Breast epithelium (tissue), 4 donors: Measurements from ENCODE around the gene EFCAB8. TPM values are rescaled to one million over a fixed set of nuclear protein-coding genes. Genes with fewer than 3 reads are reported as not detected.

ENCODE experiments used
- DNase-seq, 2 donors: peaks; one replicate each; pipeline ENCODE4 v3.0.0-alpha.2; 2019; ENCODE audit warnings: low spot score in 2 of 2
- H3K27ac ChIP-seq, 2 donors: fragments of 200-600 bp; sonication (generic) in 1 of 2; one replicate each; pipeline ENCODE4 v1.5.1; 2016 to 2019; ENCODE audit warnings: mild to moderate bottlenecking in 1 of 2
- H3K27me3 ChIP-seq, 2 donors: fragments of 200-600 bp; sonication (generic) in 1 of 2; one replicate each; pipeline versions ENCODE4 v1.5.1 to v1.6.0; 2017 to 2019; ENCODE audit warnings: control low read depth in 1 of 2, mild to moderate bottlenecking in 1 of 2
- H3K36me3 ChIP-seq: fragments of 200-600 bp; one replicate; pipeline ENCODE4 v1.5.1; 2019
- H3K4me1 ChIP-seq, 2 donors: fragments of 200-600 bp; sonication (generic); one replicate each; pipeline ENCODE4 v1.5.1; 2016 to 2019; ENCODE audit warnings: control low read depth in 1 of 2
- H3K4me3 ChIP-seq, 3 donors: fragments of 200-600 bp; sonication (generic); 1 replicate in 2 of 3; 2 replicates in 1 of 3; pipeline ENCODE4 v1.5.1; 2016 to 2019; ENCODE audit warnings: mild to moderate bottlenecking in 3 of 3, moderate library complexity in 2 of 3
- H3K9me3 ChIP-seq, 2 donors: fragments of 200-600 bp; sonication (generic) in 1 of 2; one replicate each; pipeline ENCODE4 v1.5.1; 2016 to 2019; ENCODE audit warnings: control low read depth in 1 of 2
- CTCF ChIP-seq, 3 donors: fragments of 450-650 bp; IDR thresholded peaks; one replicate each; pipeline ENCODE4 v1.5.1; 2016 to 2017; ENCODE audit warnings: antibody characterized with exemption in 3 of 3, mild to moderate bottlenecking in 3 of 3, moderate library complexity in 3 of 3
- POLR2A ChIP-seq: fragments of 450-650 bp; IDR thresholded peaks from one replicate; pipeline ENCODE4 v1.6.1; 2016; ENCODE audit warnings: antibody characterized with exemption, mild to moderate bottlenecking, moderate library complexity
- POLR2AphosphoS5 ChIP-seq, 3 donors: sonication (generic); formaldehyde crosslinking; IDR thresholded peaks; one replicate each; pipeline ENCODE4 v1.6.1; 2017; ENCODE audit warnings: antibody characterized with exemption in 3 of 3
- intact Hi-C: fragments of 100-400 bp; cut with DNase I; formaldehyde crosslinking; loops from one replicate; pipeline ENCODE4 v1.15.1; 2023; ENCODE audit warnings: low total_unique reads
- total RNA-seq, 3 donors: library from RNA; depleted of rRNA; stranded (reverse); fragments of >200 nt; gene quantifications; one replicate each; pipeline ENCODE4 v1.1.0, GENCODE V29; 2016

EFCAB8 gene
- total RNA-seq, 3 donors from 2014 or later: 0.32 TPM; not detected in 2

GRCh38 chr20:32909896-32910571, 51.3 kb downstream of the EFCAB8 start:
- H3K27ac ChIP-seq: no peak overlapping the region
- intact Hi-C loops: loop anchor here (10.0 kb wide), 1 partner anchor 165 kb away; the partner anchor contains the start of gene BPIFB4
- H3K27me3 ChIP-seq: no peaks in the 10 kb centered on the region
- H3K9me3 ChIP-seq: peaks cover 0 to 18% of the 10 kb centered on the region in 2 donors
- no peaks in the 10 kb centered on the region for H3K4me1 ChIP-seq
- no peak for DNase-seq
- H3K36me3 ChIP-seq: no peaks in the 10 kb centered on the region
- no peak overlapping the region for H3K4me3 ChIP-seq
- no peak for TF ChIP-seq CTCF (IDR thresholded peaks at IDR 0.05)
- no peak for TF ChIP-seq POLR2AphosphoS5 (IDR thresholded peaks at IDR 0.05)
- TF ChIP-seq POLR2A: no peak

GRCh38 chr20:32911355-32911754, 52.6 kb downstream of the EFCAB8 start:
- no peak overlapping the region for H3K4me3 ChIP-seq
- no peak for DNase-seq
- no peaks in the 10 kb centered on the region for H3K36me3 ChIP-seq
- H3K9me3 ChIP-seq: peaks cover 11 to 31% of the 10 kb centered on the region in 2 donors
- H3K27ac ChIP-seq: no peak overlapping the region
- H3K4me1 ChIP-seq: no peaks in the 10 kb centered on the region
- intact Hi-C loops: loop anchor here (10.0 kb wide), 1 partner anchor 163 kb away; the partner anchor contains the start of gene BPIFB4
- no peak for TF ChIP-seq CTCF (IDR thresholded peaks at IDR 0.05)
- no peak for TF ChIP-seq POLR2A
- TF ChIP-seq POLR2AphosphoS5 (IDR thresholded peaks at IDR 0.05): no peak
- no peaks in the 10 kb centered on the region for H3K27me3 ChIP-seq

GRCh38 chr20:32912688-32913087, 54.0 kb downstream of the EFCAB8 start:
- intact Hi-C loops: loop anchor here (10.0 kb wide), 1 partner anchor 162 kb away; the partner anchor contains the start of gene BPIFB4
- no peaks in the 10 kb centered on the region for H3K27me3 ChIP-seq
- H3K9me3 ChIP-seq: peaks cover 12 to 38% of the 10 kb centered on the region in 2 donors
- TF ChIP-seq POLR2AphosphoS5 (IDR thresholded peaks at IDR 0.05) (no peak), POLR2A (no peak), CTCF (IDR thresholded peaks at IDR 0.05) (no peak)
- no peaks in the 10 kb centered on the region for H3K36me3 ChIP-seq
- no peak for DNase-seq
- no peak overlapping the region for H3K27ac ChIP-seq
- H3K4me3 ChIP-seq: no peak overlapping the region
- H3K4me1 ChIP-seq: no peaks in the 10 kb centered on the region

DNA sequence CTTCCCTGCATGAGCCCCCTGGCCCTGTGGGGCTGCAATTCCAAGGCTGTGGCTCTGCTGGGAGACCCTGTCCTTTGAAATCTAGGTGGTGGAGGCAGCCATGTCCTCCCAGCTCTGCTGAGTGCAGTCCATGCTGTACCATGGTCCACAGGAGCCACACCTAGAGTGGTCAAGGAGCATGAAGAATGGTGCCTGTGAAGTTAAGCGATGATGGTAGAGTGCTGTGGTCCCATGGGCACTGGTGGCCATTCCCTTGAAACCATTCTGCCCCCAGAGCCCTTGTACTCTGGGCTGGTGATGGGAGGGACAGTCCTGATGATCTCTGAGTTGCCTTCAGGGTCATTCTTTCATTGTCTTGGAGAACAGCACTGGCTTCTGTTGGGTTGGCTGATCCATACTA, 55.3 kb downstream of the EFCAB8 start:
- Histone ChIP-seq H3K27ac (no peak overlapping the region), H3K4me3 (no peak overlapping the region), H3K27me3 (no peaks in the 10 kb centered on the region), H3K36me3 (no peaks in the 10 kb centered on the region), H3K9me3 (peaks cover 12 to 38% of the 10 kb centered on the region in 2 donors), H3K4me1 (no peaks in the 10 kb centered on the region)
- intact Hi-C loops: loop anchor here (10.0 kb wide), 1 partner anchor 161 kb away; the partner anchor contains the start of gene BPIFB4
- TF ChIP-seq POLR2AphosphoS5 (IDR thresholded peaks at IDR 0.05) (no peak), POLR2A (no peak), CTCF (IDR thresholded peaks at IDR 0.05) (no peak)
- no peak for DNase-seq

GRCh38 chr20:32917191-32917950, 58.6 kb downstream of the EFCAB8 start:
- no peaks in the 10 kb centered on the region for H3K36me3 ChIP-seq
- no peaks in the 10 kb centered on the region for H3K27me3 ChIP-seq
- no peak for TF ChIP-seq CTCF (IDR thresholded peaks at IDR 0.05)
- no peak for TF ChIP-seq POLR2A
- TF ChIP-seq POLR2AphosphoS5 (IDR thresholded peaks at IDR 0.05): no peak
- intact Hi-C loops: loop anchor here (10.0 kb wide), 1 partner anchor 157 kb away; the partner anchor contains the start of gene BPIFB4
- no peak for DNase-seq
- H3K4me3 ChIP-seq: no peak overlapping the region
- H3K4me1 ChIP-seq: no peaks in the 10 kb centered on the region
- H3K9me3 ChIP-seq: peaks cover 12 to 38% of the 10 kb centered on the region in 2 donors
- H3K27ac ChIP-seq: no peak overlapping the region
